Right lung (tissue), 5 donors: ENCODE data around the gene MICOS13. TPM values are rescaled to one million over a fixed set of nuclear protein-coding genes. Genes with fewer than 3 reads are reported as not detected.

Experiments used
- DNase-seq, 2 donors: peaks; one replicate each; pipeline ENCODE4 v3.0.0-alpha.2; 2013
- polyA plus RNA-seq, 5 donors: library from polyadenylated mRNA; unstranded; fragments of 120-200 nt; gene quantifications; one replicate each; pipeline versions ENCODE4 v1.2.1 to v1.2.3, GENCODE V29; 2013; ENCODE audit warnings: inconsistent platforms in 1 of 5, low replicate concordance in 1 of 5; ENCODE audit not compliant: insufficient read length in 5 of 5, insufficient read depth in 1 of 5

Gene MICOS13
- polyA plus RNA-seq, 5 donors, result 24.4 to 66.9 (median 30.4) TPM

- no peak for DNase-seq
These were observed 48.1 kb downstream of the MICOS13 start for GRCh38 chr19:5632241-5632612.

- DNase-seq, result no peak
These were observed 48.6 kb downstream of the MICOS13 start for GRCh38 chr19:5631567-5632240.

GRCh38 chr19:5628919-5629481 is 51.3 kb downstream of the MICOS13 start:
- DNase-seq, result no peak

GRCh38 chr19:5628461-5628860 is 51.9 kb downstream of the MICOS13 start:
- no peak for DNase-seq

Other genes with a start within 250 kb of the MICOS13 start
- gene ZNRF4, start 225.1 kb downstream of the MICOS13 start, polyA plus RNA-seq, result not detected
- under 1 TPM; 0.40 to 0.64 (median 0.50) TPM for gene TINCR, start 112.6 kb downstream of the MICOS13 start, polyA plus RNA-seq
- 100 to 1,000 TPM in 1 of 5 donors, 10 to 100 TPM in 4; 71.8 to 106 (median 80.3) TPM for gene SAFB2, start 57.7 kb downstream of the MICOS13 start, polyA plus RNA-seq
- 100 to 1,000 TPM; 150 to 201 (median 159) TPM for gene SAFB, start 57.4 kb downstream of the MICOS13 start, polyA plus RNA-seq
- gene HSD11B1L, start 511 bp upstream of the MICOS13 start, polyA plus RNA-seq, result 10 to 100 TPM in 2 of 5 donors, 1 to 10 TPM in 3; 7.5 to 11.4 (median 9.0) TPM
- gene RPL36, start 9.8 kb upstream of the MICOS13 start, polyA plus RNA-seq, result 1,000 to 10,000 TPM in 1 of 5 donors, 100 to 1,000 TPM in 4; 697 to 1,241 (median 771) TPM
- 10 to 100 TPM; 31.2 to 53.7 (median 41.7) TPM for gene LONP1, start 39.6 kb upstream of the MICOS13 start, polyA plus RNA-seq
- gene CATSPERD, start 40.1 kb upstream of the MICOS13 start, polyA plus RNA-seq, result 1 to 10 TPM in 3 of 5 donors, under 1 TPM in 1, not detected in 1; 0.81 to 2.3 (median 1.8) TPM
- gene PRR22, start 104.2 kb upstream of the MICOS13 start, polyA plus RNA-seq, result 1 to 10 TPM; 1.1 to 2.9 (median 2.0) TPM
- gene DUS3L, start 110.6 kb upstream of the MICOS13 start, polyA plus RNA-seq, result 10 to 100 TPM; 22.3 to 33.2 (median 27.3) TPM
- gene NRTN, start 124.6 kb upstream of the MICOS13 start, polyA plus RNA-seq, result 1 to 10 TPM; 1.1 to 2.0 (median 1.7) TPM
- gene FUT6, start 159.2 kb upstream of the MICOS13 start, polyA plus RNA-seq, result under 1 TPM; 0.46 to 0.84 (median 0.71) TPM
- under 1 TPM in 4 of 5 donors, not detected in 1; 0.49 to 0.66 (median 0.61) TPM for gene FUT3, start 170.9 kb upstream of the MICOS13 start, polyA plus RNA-seq
- not detected for gene FUT5, start 190.0 kb upstream of the MICOS13 start, polyA plus RNA-seq
- 100 to 1,000 TPM; 103 to 203 (median 116) TPM for gene NDUFA11, start 223.3 kb upstream of the MICOS13 start, polyA plus RNA-seq
- gene VMAC, start 224.4 kb upstream of the MICOS13 start, polyA plus RNA-seq, result 10 to 100 TPM in 1 of 5 donors, 1 to 10 TPM in 4; 7.3 to 10.7 (median 9.0) TPM
- gene CAPS, start 233.7 kb upstream of the MICOS13 start, polyA plus RNA-seq, result 10 to 100 TPM; 13.5 to 56.0 (median 32.9) TPM